Gastrocnemius medialis (tissue), 4 donors: Measurements from ENCODE around the gene NXNL1. TPM values are rescaled to one million over a fixed set of nuclear protein-coding genes. Genes with fewer than 3 reads are reported as not detected.

Source experiments
- ATAC-seq, 2 donors: fragments of 150-250 bp; one replicate each; pipeline ENCODE4 v1.9.1; 2016
- DNase-seq, 2 donors: peaks; one replicate each; pipeline ENCODE4 v3.0.0-alpha.2; 2019
- H3K27ac ChIP-seq, 4 donors: fragments of 200-600 bp; sonication (generic); 1 replicate in 1 of 4; 2 replicates in 3 of 4; pipeline ENCODE4 v1.5.1; 2016 to 2018; ENCODE audit warnings: mild to moderate bottlenecking in 2 of 4, moderate library complexity in 1 of 4
- H3K27me3 ChIP-seq, 3 donors: fragments of 200-600 bp; sonication (generic) in 2 of 3; 1 replicate in 1 of 3; 2 replicates in 2 of 3; pipeline versions ENCODE4 v1.5.1 to v1.6.0; 2016 to 2019; ENCODE audit warnings: mild to moderate bottlenecking in 1 of 3, moderate library complexity in 1 of 3
- H3K36me3 ChIP-seq, 2 donors: fragments of 200-600 bp; sonication (generic) in 1 of 2; one replicate each; pipeline ENCODE4 v1.5.1; 2017 to 2018
- H3K4me1 ChIP-seq, 2 donors: fragments of 200-600 bp; sonication (generic) in 1 of 2; one replicate each; pipeline ENCODE4 v1.5.1; 2016 to 2017; ENCODE audit warnings: mild to moderate bottlenecking in 2 of 2
- H3K4me3 ChIP-seq, 4 donors: fragments of 200-600 bp; sonication (generic) in 3 of 4; 1 replicate in 1 of 4; 2 replicates in 3 of 4; pipeline ENCODE4 v1.5.1; 2016 to 2019; ENCODE audit warnings: mild to moderate bottlenecking in 2 of 4
- H3K9me3 ChIP-seq, 3 donors: fragments of 200-600 bp; sonication (generic) in 2 of 3; 1 replicate in 1 of 3; 2 replicates in 2 of 3; pipeline ENCODE4 v1.5.1; 2016 to 2019
- POLR2A ChIP-seq, 2 donors: fragments of 450-650 bp; IDR thresholded peaks; one replicate each; pipeline ENCODE4 v1.6.1; 2017; ENCODE audit warnings: antibody characterized with exemption in 2 of 2, mild to moderate bottlenecking in 2 of 2, moderate library complexity in 2 of 2
- in situ Hi-C, 4 donors: fragments of 200-750 bp; cut with MboI; loops; one replicate each; pipeline versions ENCODE4 v1.15.0 to v1.8.0; 2017; ENCODE audit warnings: low sequenced_read_pairs in 4 of 4
- intact Hi-C: fragments of 100-400 bp; cut with DNase I; formaldehyde crosslinking; loops from one replicate; pipeline ENCODE4 v1.15.1; 2023; ENCODE audit warnings: low total_unique reads
- total RNA-seq, 4 donors: library from RNA; depleted of rRNA; stranded (reverse); fragments of >200 nt; gene quantifications; one replicate each; pipeline versions ENCODE4 v1.1.0 to v1.2.3, GENCODE V29; 2016
- TF ChIP-seq, protein P1 (sequence below), 5 experiments: fragments of 450-650 bp in 3 of 5; fragments of 200-600 bp in 2 of 5; sonication (generic) in 2 of 5; IDR thresholded peaks in 4 of 5; conservative IDR thresholded peaks in 1 of 5; 1 replicate in 4 of 5; 2 replicates in 1 of 5; pipeline ENCODE4 v1.5.1; 2016 to 2019; ENCODE audit warnings: antibody characterized with exemption in 5 of 5, mild to moderate bottlenecking in 3 of 5, moderate library complexity in 3 of 5

Gene NXNL1
- total RNA-seq, 4 donors from 2014 or later = not detected

GRCh38 chr19:17429641-17430113 is 31.0 kb downstream of the NXNL1 start:
- DNase-seq = peak; percentile 56 to 77

GRCh38 chr19:17424743-17425365 is 35.9 kb downstream of the NXNL1 start:
- H3K9me3 ChIP-seq = no peaks in the 10 kb centered on the region
- H3K4me1 ChIP-seq = peaks cover 7% of the 10 kb centered on the region in 2 donors
- in situ Hi-C loops (no loop called here), intact Hi-C loops (loop anchor here (5.0 kb wide), 1 partner anchor 42 kb away; no protein-coding TSS in a partner anchor)
- H3K4me3 ChIP-seq = no peak overlapping the region
- peaks cover 0 to 5% of the 10 kb centered on the region in 2 donors for H3K36me3 ChIP-seq
- no peak overlapping the region for H3K27ac ChIP-seq
- TF ChIP-seq, protein P1, sequence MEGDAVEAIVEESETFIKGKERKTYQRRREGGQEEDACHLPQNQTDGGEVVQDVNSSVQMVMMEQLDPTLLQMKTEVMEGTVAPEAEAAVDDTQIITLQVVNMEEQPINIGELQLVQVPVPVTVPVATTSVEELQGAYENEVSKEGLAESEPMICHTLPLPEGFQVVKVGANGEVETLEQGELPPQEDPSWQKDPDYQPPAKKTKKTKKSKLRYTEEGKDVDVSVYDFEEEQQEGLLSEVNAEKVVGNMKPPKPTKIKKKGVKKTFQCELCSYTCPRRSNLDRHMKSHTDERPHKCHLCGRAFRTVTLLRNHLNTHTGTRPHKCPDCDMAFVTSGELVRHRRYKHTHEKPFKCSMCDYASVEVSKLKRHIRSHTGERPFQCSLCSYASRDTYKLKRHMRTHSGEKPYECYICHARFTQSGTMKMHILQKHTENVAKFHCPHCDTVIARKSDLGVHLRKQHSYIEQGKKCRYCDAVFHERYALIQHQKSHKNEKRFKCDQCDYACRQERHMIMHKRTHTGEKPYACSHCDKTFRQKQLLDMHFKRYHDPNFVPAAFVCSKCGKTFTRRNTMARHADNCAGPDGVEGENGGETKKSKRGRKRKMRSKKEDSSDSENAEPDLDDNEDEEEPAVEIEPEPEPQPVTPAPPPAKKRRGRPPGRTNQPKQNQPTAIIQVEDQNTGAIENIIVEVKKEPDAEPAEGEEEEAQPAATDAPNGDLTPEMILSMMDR (IDR thresholded peaks at IDR 0.05 in 4 of 5, conservative IDR thresholded peaks at IDR 0.05 in 1 of 5) = peak in 1 of 5 experiments; percentile 11
- TF ChIP-seq POLR2A (IDR thresholded peaks at IDR 0.05) = no peak
- DNase-seq = no peak
- no peaks in the 10 kb centered on the region for H3K27me3 ChIP-seq
- ATAC-seq = no peak

More at GRCh38 chr19:17429641-17430113, 31.0 kb downstream of the NXNL1 start:
- no peaks in the 10 kb centered on the region for H3K27me3 ChIP-seq
- H3K9me3 ChIP-seq = no peaks in the 10 kb centered on the region
- peak overlapping the region in 2 of 4 donors; percentile 43 to 69 for H3K27ac ChIP-seq
- TF ChIP-seq, protein P1 (IDR thresholded peaks at IDR 0.05 in 4 of 5, conservative IDR thresholded peaks at IDR 0.05 in 1 of 5) = no peak
- no peak for TF ChIP-seq POLR2A (IDR thresholded peaks at IDR 0.05)
- intact Hi-C loops = no loop called here
- H3K4me3 ChIP-seq = no peak overlapping the region
- H3K36me3 ChIP-seq = no peaks in the 10 kb centered on the region
- in situ Hi-C loops = no loop called here
- ATAC-seq = peak; percentile 84 to 89
- H3K4me1 ChIP-seq = peaks cover 0 to 6% of the 10 kb centered on the region in 2 donors

GRCh38 chr19:17423429-17424208 is 37.1 kb downstream of the NXNL1 start:
- TF ChIP-seq, protein P1 (IDR thresholded peaks at IDR 0.05 in 4 of 5, conservative IDR thresholded peaks at IDR 0.05 in 1 of 5) = no peak
- TF ChIP-seq POLR2A (IDR thresholded peaks at IDR 0.05) = no peak
- in situ Hi-C loops = no loop called here
- Histone ChIP-seq H3K36me3 (peaks cover 0 to 5% of the 10 kb centered on the region in 2 donors), H3K4me1 (peaks cover 11% of the 10 kb centered on the region in 2 donors), H3K27me3 (no peaks in the 10 kb centered on the region), H3K27ac (no peak overlapping the region), H3K4me3 (no peak overlapping the region), H3K9me3 (no peaks in the 10 kb centered on the region)
- ATAC-seq = no peak
- no peak for DNase-seq
- intact Hi-C loops = loop anchor here (5.0 kb wide), 1 partner anchor 44 kb away; no protein-coding TSS in a partner anchor

DNA sequence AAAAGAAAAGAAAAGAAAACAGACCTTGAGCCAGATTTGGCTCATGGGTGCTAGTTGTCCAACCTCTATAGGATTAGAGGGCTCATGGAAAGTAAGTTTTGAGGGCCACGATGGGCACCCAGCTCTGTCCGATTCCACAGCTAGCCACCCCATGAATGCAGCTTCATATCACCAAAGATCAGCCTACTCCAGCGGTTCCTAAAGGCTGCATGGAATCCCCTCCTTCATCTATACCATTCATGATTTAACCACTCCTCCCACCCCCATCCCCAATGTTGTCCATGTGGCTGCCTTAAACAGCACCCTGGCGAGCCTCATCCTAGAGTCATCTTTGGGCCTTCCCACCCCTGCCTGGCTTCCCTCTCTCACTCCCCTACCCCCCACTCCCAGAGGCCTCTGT is 38.8 kb downstream of the NXNL1 start:
- no peak for DNase-seq
- TF ChIP-seq, protein P1 (IDR thresholded peaks at IDR 0.05 in 4 of 5, conservative IDR thresholded peaks at IDR 0.05 in 1 of 5) = no peak
- TF ChIP-seq POLR2A (IDR thresholded peaks at IDR 0.05) = no peak
- H3K36me3 ChIP-seq = peaks cover 0 to 5% of the 10 kb centered on the region in 2 donors
- no peaks in the 10 kb centered on the region for H3K9me3 ChIP-seq
- no peak overlapping the region for H3K4me3 ChIP-seq
- ATAC-seq = no peak
- in situ Hi-C loops (no loop called here), intact Hi-C loops (loop anchor here (5.0 kb wide), 1 partner anchor 45 kb away; no protein-coding TSS in a partner anchor)
- H3K4me1 ChIP-seq = peaks cover 11% of the 10 kb centered on the region in 2 donors
- H3K27ac ChIP-seq = no peak overlapping the region
- H3K27me3 ChIP-seq = no peaks in the 10 kb centered on the region
